Gastrocnemius medialis (tissue), 4 donors: ENCODE measurements around the gene PCDHGA10. TPM values are rescaled to one million over a fixed set of nuclear protein-coding genes. Genes with fewer than 3 reads are reported as not detected.

Experiments used
- ATAC-seq, 2 donors: fragments of 150-250 bp; one replicate each; pipeline ENCODE4 v1.9.1; 2016
- DNase-seq, 2 donors: peaks; one replicate each; pipeline ENCODE4 v3.0.0-alpha.2; 2019
- H3K27ac ChIP-seq, 4 donors: fragments of 200-600 bp; sonication (generic); 1 replicate in 1 of 4; 2 replicates in 3 of 4; pipeline ENCODE4 v1.5.1; 2016 to 2018; ENCODE audit warnings: mild to moderate bottlenecking in 2 of 4, moderate library complexity in 1 of 4
- H3K27me3 ChIP-seq, 3 donors: fragments of 200-600 bp; sonication (generic) in 2 of 3; 1 replicate in 1 of 3; 2 replicates in 2 of 3; pipeline versions ENCODE4 v1.5.1 to v1.6.0; 2016 to 2019; ENCODE audit warnings: mild to moderate bottlenecking in 1 of 3, moderate library complexity in 1 of 3
- H3K36me3 ChIP-seq, 2 donors: fragments of 200-600 bp; sonication (generic) in 1 of 2; one replicate each; pipeline ENCODE4 v1.5.1; 2017 to 2018
- H3K4me1 ChIP-seq, 2 donors: fragments of 200-600 bp; sonication (generic) in 1 of 2; one replicate each; pipeline ENCODE4 v1.5.1; 2016 to 2017; ENCODE audit warnings: mild to moderate bottlenecking in 2 of 2
- H3K4me3 ChIP-seq, 4 donors: fragments of 200-600 bp; sonication (generic) in 3 of 4; 1 replicate in 1 of 4; 2 replicates in 3 of 4; pipeline ENCODE4 v1.5.1; 2016 to 2019; ENCODE audit warnings: mild to moderate bottlenecking in 2 of 4
- H3K9me3 ChIP-seq, 3 donors: fragments of 200-600 bp; sonication (generic) in 2 of 3; 1 replicate in 1 of 3; 2 replicates in 2 of 3; pipeline ENCODE4 v1.5.1; 2016 to 2019
- CTCF ChIP-seq, 5 experiments: fragments of 450-650 bp in 3 of 5; fragments of 200-600 bp in 2 of 5; sonication (generic) in 2 of 5; IDR thresholded peaks in 4 of 5; conservative IDR thresholded peaks in 1 of 5; 1 replicate in 4 of 5; 2 replicates in 1 of 5; pipeline ENCODE4 v1.5.1; 2016 to 2019; ENCODE audit warnings: antibody characterized with exemption in 5 of 5, mild to moderate bottlenecking in 3 of 5, moderate library complexity in 3 of 5
- POLR2A ChIP-seq, 2 donors: fragments of 450-650 bp; IDR thresholded peaks; one replicate each; pipeline ENCODE4 v1.6.1; 2017; ENCODE audit warnings: antibody characterized with exemption in 2 of 2, mild to moderate bottlenecking in 2 of 2, moderate library complexity in 2 of 2
- in situ Hi-C, 4 donors: fragments of 200-750 bp; cut with MboI; loops; one replicate each; pipeline versions ENCODE4 v1.15.0 to v1.8.0; 2017; ENCODE audit warnings: low sequenced_read_pairs in 4 of 4
- intact Hi-C: fragments of 100-400 bp; cut with DNase I; formaldehyde crosslinking; loops from one replicate; pipeline ENCODE4 v1.15.1; 2023; ENCODE audit warnings: low total_unique reads
- total RNA-seq, 4 donors: library from RNA; depleted of rRNA; stranded (reverse); fragments of >200 nt; gene quantifications; one replicate each; pipeline versions ENCODE4 v1.1.0 to v1.2.3, GENCODE V29; 2016

The PCDHGA10 gene
- total RNA-seq, 4 donors from 2014 or later = 0.80 to 2.4 (median 1.2) TPM

- TF ChIP-seq CTCF (IDR thresholded peaks at IDR 0.05 in 4 of 5, conservative IDR thresholded peaks at IDR 0.05 in 1 of 5) (no peak), POLR2A (IDR thresholded peaks at IDR 0.05) (no peak)
- in situ Hi-C loops = no loop called here
- Histone ChIP-seq H3K27ac (no peak overlapping the region), H3K36me3 (no peaks in the 10 kb centered on the region), H3K27me3 (no peaks in the 10 kb centered on the region), H3K4me1 (no peaks in the 10 kb centered on the region), H3K4me3 (no peak overlapping the region), H3K9me3 (no peaks in the 10 kb centered on the region)
- DNase-seq (no peak), ATAC-seq (no peak)
- intact Hi-C loops = no loop called here
Observed at GRCh38 chr5:141465351-141465750, 52.6 kb downstream of the PCDHGA10 start.

Other genes with a start within 250 kb of the PCDHGA10 start
- gene PCDHB7, start 240.3 kb upstream of the PCDHGA10 start, total RNA-seq = under 1 TPM; 0.07 to 0.75 (median 0.20) TPM
- under 1 TPM in 2 of 4 donors, not detected in 2; 0.16 to 0.20 TPM for gene PCDHB8, start 235.2 kb upstream of the PCDHGA10 start, total RNA-seq
- 1 to 10 TPM in 3 of 4 donors, under 1 TPM in 1; 0.87 to 2.5 (median 1.7) TPM for gene PCDHB16, start 230.6 kb upstream of the PCDHGA10 start, total RNA-seq
- gene PCDHB9, start 225.8 kb upstream of the PCDHGA10 start, total RNA-seq = 1 to 10 TPM in 1 of 4 donors, under 1 TPM in 3; 0.15 to 3.0 (median 0.71) TPM
- gene PCDHB10, start 220.6 kb upstream of the PCDHGA10 start, total RNA-seq = under 1 TPM; 0.23 to 0.61 (median 0.54) TPM
- gene PCDHB11, start 213.4 kb upstream of the PCDHGA10 start, total RNA-seq = 1 to 10 TPM in 1 of 4 donors, under 1 TPM in 3; 0.05 to 1.1 (median 0.53) TPM
- 1 to 10 TPM in 1 of 4 donors, under 1 TPM in 3; 0.41 to 1.1 (median 0.59) TPM for gene PCDHB12, start 204.3 kb upstream of the PCDHGA10 start, total RNA-seq
- 1 to 10 TPM in 1 of 4 donors, under 1 TPM in 3; 0.40 to 2.1 (median 0.69) TPM for gene PCDHB13, start 199.1 kb upstream of the PCDHGA10 start, total RNA-seq
- gene PCDHB14, start 189.6 kb upstream of the PCDHGA10 start, total RNA-seq = 1 to 10 TPM in 1 of 4 donors, under 1 TPM in 3; 0.62 to 1.9 (median 0.76) TPM
- gene PCDHB15, start 167.6 kb upstream of the PCDHGA10 start, total RNA-seq = 1 to 10 TPM in 1 of 4 donors, under 1 TPM in 3; 0.33 to 1.2 (median 0.52) TPM
- gene SLC25A2, start 108.9 kb upstream of the PCDHGA10 start, total RNA-seq = under 1 TPM in 1 of 4 donors, not detected in 3; 0.49 TPM
- gene TAF7, start 92.2 kb upstream of the PCDHGA10 start, total RNA-seq = 10 to 100 TPM; 60.9 to 91.2 (median 79.8) TPM
- gene PCDHGA1, start 82.5 kb upstream of the PCDHGA10 start, total RNA-seq = under 1 TPM; 0.65 to 0.97 (median 0.71) TPM
- 1 to 10 TPM in 2 of 4 donors, under 1 TPM in 2; 0.66 to 1.5 (median 1.2) TPM for gene PCDHGA2, start 74.2 kb upstream of the PCDHGA10 start, total RNA-seq
- gene PCDHGA3, start 69.2 kb upstream of the PCDHGA10 start, total RNA-seq = 1 to 10 TPM; 1.5 to 2.8 (median 2.0) TPM
- gene PCDHGB1, start 62.9 kb upstream of the PCDHGA10 start, total RNA-seq = 1 to 10 TPM in 1 of 4 donors, under 1 TPM in 3; 0.20 to 1.1 (median 0.74) TPM
- gene PCDHGA4, start 58.0 kb upstream of the PCDHGA10 start, total RNA-seq = 1 to 10 TPM; 1.3 to 5.4 (median 1.5) TPM
- 1 to 10 TPM in 3 of 4 donors, under 1 TPM in 1; 0.55 to 3.4 (median 1.9) TPM for gene PCDHGB2, start 53.0 kb upstream of the PCDHGA10 start, total RNA-seq
- gene PCDHGA5, start 48.8 kb upstream of the PCDHGA10 start, total RNA-seq = 1 to 10 TPM in 2 of 4 donors, under 1 TPM in 2; 0.07 to 1.8 (median 0.93) TPM
- gene PCDHGB3, start 42.7 kb upstream of the PCDHGA10 start, total RNA-seq = 1 to 10 TPM in 3 of 4 donors, under 1 TPM in 1; 0.29 to 2.0 (median 1.2) TPM
- gene PCDHGA6, start 39.1 kb upstream of the PCDHGA10 start, total RNA-seq = 1 to 10 TPM in 3 of 4 donors, under 1 TPM in 1; 0.83 to 1.6 (median 1.6) TPM
- 1 to 10 TPM; 1.3 to 2.4 (median 1.9) TPM for gene PCDHGA7, start 30.2 kb upstream of the PCDHGA10 start, total RNA-seq
- 1 to 10 TPM in 3 of 4 donors, under 1 TPM in 1; 0.88 to 2.1 (median 1.3) TPM for gene PCDHGB4, start 25.3 kb upstream of the PCDHGA10 start, total RNA-seq
- gene PCDHGA8, start 20.4 kb upstream of the PCDHGA10 start, total RNA-seq = 1 to 10 TPM in 2 of 4 donors, under 1 TPM in 2; 0.82 to 1.8 (median 1.2) TPM
- gene PCDHGB5, start 15.0 kb upstream of the PCDHGA10 start, total RNA-seq = 1 to 10 TPM; 3.0 to 6.3 (median 4.4) TPM
- 1 to 10 TPM in 3 of 4 donors, under 1 TPM in 1; 0.95 to 4.0 (median 1.5) TPM for gene PCDHGA9, start 10.2 kb upstream of the PCDHGA10 start, total RNA-seq
- 1 to 10 TPM; 1.4 to 4.6 (median 2.9) TPM for gene PCDHGB6, start 5.0 kb upstream of the PCDHGA10 start, total RNA-seq
- 1 to 10 TPM; 3.0 to 5.7 (median 3.3) TPM for gene PCDHGB7, start 4.7 kb downstream of the PCDHGA10 start, total RNA-seq
- 1 to 10 TPM; 1.2 to 3.3 (median 1.3) TPM for gene PCDHGA11, start 8.1 kb downstream of the PCDHGA10 start, total RNA-seq
- 1 to 10 TPM; 1.1 to 5.4 (median 1.7) TPM for gene PCDHGA12, start 17.5 kb downstream of the PCDHGA10 start, total RNA-seq
- 10 to 100 TPM; 11.8 to 14.5 (median 13.8) TPM for gene PCDHGC3, start 63.0 kb downstream of the PCDHGA10 start, total RNA-seq
- gene PCDHGC4, start 72.0 kb downstream of the PCDHGA10 start, total RNA-seq = 10 to 100 TPM in 1 of 4 donors, 1 to 10 TPM in 1, under 1 TPM in 1, not detected in 1; 0.31 to 20.4 (median 1.7) TPM
- 1 to 10 TPM in 1 of 4 donors, under 1 TPM in 2, not detected in 1; 0.16 to 1.5 (median 0.36) TPM for gene PCDHGC5, start 76.1 kb downstream of the PCDHGA10 start, total RNA-seq
- 100 to 1,000 TPM in 3 of 4 donors, 10 to 100 TPM in 1; 98.3 to 324 (median 214) TPM for gene DIAPH1, start 206.0 kb downstream of the PCDHGA10 start, total RNA-seq
- 10 to 100 TPM; 29.8 to 40.7 (median 35.7) TPM for gene HDAC3, start 223.9 kb downstream of the PCDHGA10 start, total RNA-seq
- gene RELL2, start 224.0 kb downstream of the PCDHGA10 start, total RNA-seq = 1 to 10 TPM in 1 of 4 donors, under 1 TPM in 1, not detected in 2; 0.16 to 1.1 TPM
- gene FCHSD1, start 238.4 kb downstream of the PCDHGA10 start, total RNA-seq = 1 to 10 TPM in 1 of 4 donors, under 1 TPM in 3; 0.32 to 2.6 (median 0.65) TPM